Psoas muscle (tissue), 8 donors: ENCODE measurements around the gene MORN5. TPM values are rescaled to one million over a fixed set of nuclear protein-coding genes. Genes with fewer than 3 reads are reported as not detected.

Experiments used
- ATAC-seq, 4 donors: fragments of 200-7000 bp; cut with Tn5 transposase; one replicate each; pipeline ENCODE4 v1.9.1; 2020; ENCODE audit warnings: moderate library complexity in 3 of 4, mild to moderate bottlenecking in 2 of 4
- DNase-seq, 2 donors: peaks; one replicate each; pipeline ENCODE4 v3.0.0-alpha.2; 2020
- H3K27ac ChIP-seq: fragments of 200-600 bp; one replicate; pipeline ENCODE4 v1.8.0; 2022
- H3K27me3 ChIP-seq, 3 donors: fragments of 200-600 bp in 1 of 3; one replicate each; pipeline versions ENCODE4 v1.6.1 to v1.8.0; 2013 to 2022; ENCODE audit warnings: low read length in 2 of 3, mild to moderate bottlenecking in 2 of 3, moderate library complexity in 1 of 3; ENCODE audit not compliant: insufficient read depth in 3 of 3
- H3K36me3 ChIP-seq, 2 donors: fragments of 200-600 bp in 1 of 2; one replicate each; pipeline versions ENCODE4 v1.6.1 to v1.8.0; 2013 to 2022; ENCODE audit warnings: low read depth in 1 of 2, mild to moderate bottlenecking in 1 of 2, moderate library complexity in 1 of 2; ENCODE audit not compliant: insufficient read depth in 1 of 2
- H3K4me1 ChIP-seq: fragments of 200-600 bp; one replicate; pipeline ENCODE4 v1.8.0; 2022
- H3K4me3 ChIP-seq: fragments of 200-600 bp; one replicate; pipeline ENCODE4 v1.8.0; 2022; ENCODE audit warnings: mild to moderate bottlenecking
- H3K9me3 ChIP-seq: fragments of 200-600 bp; one replicate; pipeline ENCODE4 v1.8.0; 2022
- WGBS, 3 donors: extraction: QIAGEN DNeasy Blood & Tissue Kit; methylation state at CpG; one replicate each; pipeline versions ENCODE4 v1.1.6 to v1.1.7; 2013; 5-methylcytosine and 5-hydroxymethylcytosine counted together
- intact Hi-C, 2 donors: fragments of 100-400 bp; cut with DNase I; formaldehyde crosslinking; loops; one replicate each; pipeline versions ENCODE4 v1.11.0 to v1.14.2; 2022
- polyA plus RNA-seq, 3 donors: library from polyadenylated mRNA; stranded (reverse); fragments of 200-250 nt; gene quantifications; one replicate each; pipeline ENCODE4 v1.2.3, GENCODE V29; 2013
- total RNA-seq, 4 donors: library from RNA; stranded (reverse); fragmentation: NEBNext Ultra II Directional in 2 of 4; extraction: Animal tissue kit (Norgen Biotek cat#: 25700) in 2 of 4; gene quantifications; one replicate each; pipeline versions ENCODE4 v1.2.1 to v1.2.4, GENCODE V29; 2021 to 2023
- TF ChIP-seq, protein P1 (sequence below): fragments of 200-600 bp; IDR thresholded peaks from one replicate; pipeline ENCODE4 v1.8.0; 2022; ENCODE audit warnings: antibody characterized with exemption
- donor health status: healthy with polysubstance abuse.
- donor health status: DM: no; HTN: no; CAD: no; lungs with moderate emphysema.
- donor health status: Bipolar disorder and iron deficiency.
- donor health status: healthy.
- donor health status: DM: yes; HTN: yes; CAD: no.
- donor health status: DM: no; HTN: no; CAD: no.
- donor health status: DM: no; HTN: no; CAD: no.
- donor health status: DM: yes; HTN: yes; CAD: no.

MORN5 gene
- total and polyA plus RNA-seq, 7 donors, result not detected

DNA sequence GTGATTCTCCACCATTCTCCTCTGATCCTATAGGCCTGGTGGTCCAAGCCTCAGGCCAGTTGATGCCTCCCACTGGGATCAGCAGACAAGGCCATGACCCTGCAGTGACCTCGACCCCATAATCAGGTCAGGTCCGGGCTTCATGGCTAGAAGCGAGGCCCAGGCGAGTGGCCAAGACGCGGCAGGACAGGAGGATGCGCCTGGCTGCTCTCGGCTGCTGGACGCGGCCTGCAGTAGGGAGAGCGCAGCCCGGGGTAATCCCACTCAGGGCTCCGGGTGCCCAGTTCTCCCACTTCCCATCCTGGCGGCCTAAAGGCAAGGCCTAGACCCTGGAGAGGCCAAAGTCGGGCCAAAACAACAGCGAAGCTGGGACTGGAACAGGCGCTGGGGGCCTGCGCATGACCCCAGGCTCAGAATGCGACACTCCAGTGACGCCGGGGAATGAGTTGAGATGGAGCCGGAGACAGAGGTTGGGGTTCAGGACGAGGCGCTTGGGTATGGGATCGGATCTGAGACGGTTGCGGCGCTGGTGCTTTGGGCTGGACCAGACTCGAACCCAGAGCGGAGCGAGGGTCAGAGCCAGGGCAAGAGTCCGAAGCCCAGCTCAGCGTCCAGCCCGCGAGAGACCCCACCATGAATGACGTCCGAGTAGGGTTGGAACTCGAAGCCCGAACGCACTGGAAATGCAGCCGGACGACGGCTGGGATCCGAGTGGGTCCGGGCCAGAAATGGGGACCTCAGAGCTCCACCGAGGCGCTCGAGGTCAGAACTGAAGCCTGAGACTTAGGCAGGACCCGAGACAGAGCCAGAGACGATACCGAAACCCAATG, 65.8 kb downstream of the MORN5 start:
- peaks cover 0 to 92% (median 42%) of the 10 kb centered on the region in 3 donors for H3K27me3 ChIP-seq
- whole genome bisulfite sequencing, 3 donors, result 76 to 80% (median 79%) methylated on average over 51 of the region's 51 CpGs
- no peak overlapping the region for H3K27ac ChIP-seq
- H3K36me3 ChIP-seq, result no peaks in the 10 kb centered on the region
- ATAC-seq (no peak), DNase-seq (no peak)
- TF ChIP-seq, protein P1, sequence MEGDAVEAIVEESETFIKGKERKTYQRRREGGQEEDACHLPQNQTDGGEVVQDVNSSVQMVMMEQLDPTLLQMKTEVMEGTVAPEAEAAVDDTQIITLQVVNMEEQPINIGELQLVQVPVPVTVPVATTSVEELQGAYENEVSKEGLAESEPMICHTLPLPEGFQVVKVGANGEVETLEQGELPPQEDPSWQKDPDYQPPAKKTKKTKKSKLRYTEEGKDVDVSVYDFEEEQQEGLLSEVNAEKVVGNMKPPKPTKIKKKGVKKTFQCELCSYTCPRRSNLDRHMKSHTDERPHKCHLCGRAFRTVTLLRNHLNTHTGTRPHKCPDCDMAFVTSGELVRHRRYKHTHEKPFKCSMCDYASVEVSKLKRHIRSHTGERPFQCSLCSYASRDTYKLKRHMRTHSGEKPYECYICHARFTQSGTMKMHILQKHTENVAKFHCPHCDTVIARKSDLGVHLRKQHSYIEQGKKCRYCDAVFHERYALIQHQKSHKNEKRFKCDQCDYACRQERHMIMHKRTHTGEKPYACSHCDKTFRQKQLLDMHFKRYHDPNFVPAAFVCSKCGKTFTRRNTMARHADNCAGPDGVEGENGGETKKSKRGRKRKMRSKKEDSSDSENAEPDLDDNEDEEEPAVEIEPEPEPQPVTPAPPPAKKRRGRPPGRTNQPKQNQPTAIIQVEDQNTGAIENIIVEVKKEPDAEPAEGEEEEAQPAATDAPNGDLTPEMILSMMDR, result no peak
- H3K4me3 ChIP-seq, result no peak overlapping the region
- no peaks in the 10 kb centered on the region for H3K9me3 ChIP-seq
- no peaks in the 10 kb centered on the region for H3K4me1 ChIP-seq
- intact Hi-C loops, result loop anchor here in 1 of 2 donors (5.0 kb wide), 1 partner anchor 127 kb away; no protein-coding TSS in a partner anchor

DNA sequence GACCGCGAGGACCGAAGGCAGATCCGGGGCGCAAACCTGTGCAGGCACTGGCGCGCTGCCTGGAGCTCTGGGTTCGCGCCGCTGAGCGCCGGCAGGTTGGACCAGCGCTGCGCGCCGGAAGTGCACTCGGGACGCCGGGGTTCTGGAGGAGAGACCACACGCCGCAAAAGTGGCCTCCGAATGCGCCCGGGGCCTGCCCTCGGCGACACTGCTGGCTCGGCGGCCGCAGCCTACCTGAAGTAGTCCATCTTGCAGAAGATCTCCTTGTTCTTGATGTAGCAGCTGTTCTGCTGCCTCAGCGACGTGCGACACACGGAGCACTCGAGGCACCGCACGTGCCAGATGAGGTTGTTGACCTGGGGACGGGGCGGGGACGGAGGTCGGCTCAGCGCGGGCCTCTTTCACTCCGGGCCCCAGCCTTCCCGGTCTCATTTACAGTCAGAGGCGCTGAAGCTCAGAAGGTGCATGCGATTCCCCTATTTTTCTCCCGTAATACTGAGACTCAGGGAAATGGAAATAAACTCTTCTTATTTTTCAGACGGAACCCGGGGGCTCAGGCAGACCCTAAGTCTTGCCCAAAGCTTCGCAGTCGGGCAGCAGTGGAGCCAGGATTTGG, 66.5 kb downstream of the MORN5 start:
- Histone ChIP-seq H3K27ac (no peak overlapping the region), H3K4me3 (peak overlapping the region; percentile 64), H3K9me3 (no peaks in the 10 kb centered on the region), H3K36me3 (no peaks in the 10 kb centered on the region), H3K4me1 (no peaks in the 10 kb centered on the region), H3K27me3 (peaks cover 0 to 92% (median 43%) of the 10 kb centered on the region in 3 donors)
- 52 to 69% (median 68%) methylated on average over 49 to 51 of the region's 51 CpGs for WGBS, 3 donors
- TF ChIP-seq, protein P1, result no peak
- ATAC-seq (no peak), DNase-seq (no peak)
- intact Hi-C loops, result loop anchor here in 1 of 2 donors (5.0 kb wide), 1 partner anchor 126 kb away; no protein-coding TSS in a partner anchor

DNA sequence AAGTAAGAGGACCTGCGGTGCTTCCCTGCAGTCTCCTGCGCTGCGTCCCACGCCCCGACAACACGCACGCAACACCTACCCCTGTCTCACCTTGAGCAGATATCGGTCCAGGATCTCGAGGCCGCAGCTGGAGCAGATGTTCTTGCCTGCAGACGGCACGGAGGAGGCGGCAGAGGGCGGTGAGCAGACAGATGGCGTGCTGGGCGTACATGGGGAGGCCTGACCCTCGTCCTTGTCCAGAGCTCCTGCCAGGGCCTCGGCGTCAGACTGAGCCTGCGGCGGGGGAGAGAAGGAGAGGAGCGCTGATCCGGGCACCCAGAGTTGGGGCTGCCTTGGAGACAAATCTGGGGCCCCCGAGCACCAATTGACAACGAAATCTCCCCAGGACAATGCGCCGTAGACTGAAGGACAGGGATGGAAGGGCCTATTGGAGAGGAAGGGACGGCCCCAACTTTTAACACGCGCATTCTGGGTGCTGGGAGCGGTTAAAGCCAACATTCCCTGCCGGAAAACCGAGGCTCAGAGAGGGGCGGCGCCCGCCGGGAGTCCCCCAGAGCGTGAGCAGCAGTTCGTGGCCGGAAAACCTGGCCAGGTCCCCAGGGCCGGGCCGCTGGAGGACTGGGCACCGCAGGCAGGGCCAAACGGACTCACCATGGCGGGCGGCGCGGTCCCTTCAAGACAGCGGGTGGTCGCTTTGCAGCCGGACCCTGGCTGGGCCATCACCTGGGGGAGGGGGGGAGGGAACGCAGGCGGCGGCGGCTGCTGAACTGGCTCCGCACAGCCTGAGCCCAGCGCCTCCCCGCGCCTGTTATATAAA, 67.3 kb downstream of the MORN5 start:
- Histone ChIP-seq H3K27ac (no peak overlapping the region), H3K27me3 (peaks cover 0 to 86% (median 39%) of the 10 kb centered on the region in 3 donors), H3K4me1 (no peaks in the 10 kb centered on the region), H3K36me3 (no peaks in the 10 kb centered on the region), H3K9me3 (no peaks in the 10 kb centered on the region), H3K4me3 (peak overlapping the region; percentile 64)
- 35 to 40% (median 39%) methylated on average over 54 to 59 of the region's 59 CpGs for WGBS, 3 donors
- TF ChIP-seq, protein P1, result no peak
- intact Hi-C loops, result loop anchor here in 1 of 2 donors (5.0 kb wide), 1 partner anchor 125 kb away; no protein-coding TSS in a partner anchor
- DNase-seq (no peak), ATAC-seq (peak in 2 of 4 donors; percentile 16 to 47)

DNA sequence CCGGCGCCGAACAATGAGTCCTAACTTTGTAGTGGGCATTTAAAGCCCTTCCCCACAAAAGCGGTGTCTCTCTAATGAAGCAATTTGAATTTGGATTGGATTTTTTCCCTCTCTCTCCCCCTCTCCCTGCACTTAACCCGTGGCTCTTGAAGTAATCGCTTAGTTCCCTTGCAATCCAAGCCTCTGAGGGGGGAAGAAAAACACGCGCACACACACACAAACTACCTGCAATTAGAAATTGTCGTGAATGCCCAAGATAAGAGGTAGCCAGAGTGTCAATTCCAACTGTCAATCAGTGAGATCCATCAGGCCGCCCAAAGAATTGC, 67.8 kb downstream of the MORN5 start:
- intact Hi-C loops, result loop anchor here in 1 of 2 donors (5.0 kb wide), 1 partner anchor 125 kb away; no protein-coding TSS in a partner anchor
- Histone ChIP-seq H3K36me3 (no peaks in the 10 kb centered on the region), H3K27me3 (peaks cover 0 to 80% (median 39%) of the 10 kb centered on the region in 3 donors), H3K4me1 (no peaks in the 10 kb centered on the region), H3K9me3 (no peaks in the 10 kb centered on the region), H3K27ac (no peak overlapping the region), H3K4me3 (peak overlapping the region; percentile 64)
- 16 to 28% (median 26%) methylated on average over 10 of the region's 10 CpGs for WGBS, 3 donors
- ATAC-seq (no peak), DNase-seq (no peak)
- TF ChIP-seq, protein P1, result no peak
